Endothelial cell of umbilical vein (primary cell): ENCODE results near the gene DTL.

Experiments used
- EZH2 ChIP-seq: IDR thresholded peaks from 2 replicates; pipeline ENCODE4 v1.6.1; 2012; ENCODE audit warnings: borderline replicate concordance, low read depth, mild to moderate bottlenecking, moderate library complexity, low read length, inconsistent platforms; ENCODE audit not compliant: severe bottlenecking
- POLR2A ChIP-seq: IDR thresholded peaks from 2 replicates; pipeline ENCODE4 v1.6.1; 2012; ENCODE audit warnings: low read depth, mild to moderate bottlenecking, control low read depth, low read length
- TF ChIP-seq, protein P1 (sequence below), 2 donors: IDR thresholded peaks; 1 replicate in 1 of 2; 2 replicates in 1 of 2; pipeline ENCODE4 v1.5.1; 2011; ENCODE audit warnings: low read length in 2 of 2, mild to moderate bottlenecking in 2 of 2, moderate library complexity in 2 of 2, control low read depth in 1 of 2, inconsistent platforms in 1 of 2, low read depth in 1 of 2; ENCODE audit not compliant: insufficient read depth in 1 of 2; ENCODE audit errors: extremely low read depth in 1 of 2

DNA sequence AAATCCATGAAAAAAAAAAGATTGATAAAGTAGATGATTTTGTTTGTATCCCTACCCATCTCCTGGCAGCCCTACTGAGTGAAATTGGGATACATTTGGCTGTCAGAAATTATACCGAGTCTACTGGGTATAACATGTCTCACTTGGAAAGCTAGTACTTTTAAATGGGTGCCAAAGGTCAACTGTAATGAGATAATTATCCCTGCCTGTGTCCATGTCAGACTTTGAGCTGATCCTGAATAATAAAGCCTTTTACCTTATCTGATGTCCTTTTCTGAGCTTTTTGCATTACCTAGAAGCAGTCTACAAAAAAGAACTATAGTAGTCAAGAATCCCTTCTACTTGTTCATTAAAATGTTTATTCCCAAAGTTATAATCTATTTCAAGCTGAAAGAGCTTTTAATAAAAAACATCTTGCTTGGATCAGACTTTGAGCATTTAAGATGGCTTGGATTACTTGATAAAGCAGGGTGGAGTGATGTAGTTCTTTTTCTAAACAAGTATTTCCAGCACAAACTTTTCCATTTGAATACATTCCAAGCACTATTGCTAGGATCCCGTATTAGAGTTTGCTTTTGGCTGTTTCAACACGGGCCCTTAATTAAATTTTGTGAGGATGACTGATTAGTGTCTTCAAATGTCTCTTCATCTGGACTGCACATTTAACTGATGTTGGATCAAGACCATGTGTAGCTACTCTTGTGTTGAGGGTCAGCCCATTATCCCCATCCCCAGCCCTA is 69.2 kb downstream of the DTL start:
- TF ChIP-seq, protein P1, sequence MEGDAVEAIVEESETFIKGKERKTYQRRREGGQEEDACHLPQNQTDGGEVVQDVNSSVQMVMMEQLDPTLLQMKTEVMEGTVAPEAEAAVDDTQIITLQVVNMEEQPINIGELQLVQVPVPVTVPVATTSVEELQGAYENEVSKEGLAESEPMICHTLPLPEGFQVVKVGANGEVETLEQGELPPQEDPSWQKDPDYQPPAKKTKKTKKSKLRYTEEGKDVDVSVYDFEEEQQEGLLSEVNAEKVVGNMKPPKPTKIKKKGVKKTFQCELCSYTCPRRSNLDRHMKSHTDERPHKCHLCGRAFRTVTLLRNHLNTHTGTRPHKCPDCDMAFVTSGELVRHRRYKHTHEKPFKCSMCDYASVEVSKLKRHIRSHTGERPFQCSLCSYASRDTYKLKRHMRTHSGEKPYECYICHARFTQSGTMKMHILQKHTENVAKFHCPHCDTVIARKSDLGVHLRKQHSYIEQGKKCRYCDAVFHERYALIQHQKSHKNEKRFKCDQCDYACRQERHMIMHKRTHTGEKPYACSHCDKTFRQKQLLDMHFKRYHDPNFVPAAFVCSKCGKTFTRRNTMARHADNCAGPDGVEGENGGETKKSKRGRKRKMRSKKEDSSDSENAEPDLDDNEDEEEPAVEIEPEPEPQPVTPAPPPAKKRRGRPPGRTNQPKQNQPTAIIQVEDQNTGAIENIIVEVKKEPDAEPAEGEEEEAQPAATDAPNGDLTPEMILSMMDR (IDR thresholded peaks at IDR 0.05; ENCODE audit: extremely low read depth in 1 of 2, insufficient read depth in 1 of 2, low read depth in 1 of 2, low read length in 2 of 2), result no peak
- TF ChIP-seq POLR2A, result no peak
- TF ChIP-seq EZH2, result no peak
